GM21723 (cell line): ENCODE measurements around the gene DTYMK.

Experiments
- ATAC-seq: cut with Tn5 transposase; IDR thresholded peaks from one replicate; pipeline ENCODE4 v1.9.1; 2021; ENCODE audit warnings: mild to moderate bottlenecking, moderate library complexity; ENCODE audit not compliant: unreplicated experiment

Gene DTYMK

DNA sequence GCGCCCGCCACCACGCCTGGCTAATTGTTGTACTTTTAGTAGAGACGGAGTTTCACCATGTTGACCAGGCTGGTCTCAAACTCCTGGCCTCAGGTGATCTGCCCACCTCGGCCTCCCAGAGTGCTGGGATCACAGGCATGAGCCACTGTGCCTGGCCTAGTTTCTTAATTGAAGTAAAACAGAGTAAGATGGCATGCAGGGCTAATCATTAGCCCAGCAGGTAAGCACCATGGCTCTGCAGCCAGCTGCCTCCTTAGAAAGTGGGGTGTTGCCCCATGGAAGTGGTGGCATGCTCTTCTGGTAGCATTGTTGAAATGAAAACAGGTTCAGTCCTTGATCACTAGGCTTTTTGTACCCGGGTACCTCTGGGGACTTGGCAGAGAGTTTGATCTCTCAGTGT lies 36.7 kb downstream of the DTYMK start:
- no peak for ATAC-seq

DNA sequence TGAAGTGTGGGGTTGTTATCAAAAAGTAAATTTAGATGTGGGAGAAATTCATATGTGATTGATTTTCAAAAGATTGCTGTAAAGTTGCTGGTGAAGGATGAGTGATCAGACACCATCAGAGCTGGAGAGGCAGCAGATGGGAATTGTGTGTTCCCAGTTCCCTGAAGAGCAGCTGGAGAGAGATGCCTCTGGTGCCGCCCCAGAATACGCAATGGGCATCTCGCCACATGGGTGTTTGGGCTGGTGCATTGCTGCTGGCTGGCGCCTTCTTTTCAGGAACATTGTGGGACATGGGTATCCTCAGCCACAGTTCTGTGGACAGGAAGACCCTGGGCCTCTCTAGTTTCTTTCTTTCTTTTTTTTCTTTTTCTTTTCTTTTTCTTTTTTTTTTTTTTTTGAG lies 37.2 kb downstream of the DTYMK start:
- no peak for ATAC-seq

DNA sequence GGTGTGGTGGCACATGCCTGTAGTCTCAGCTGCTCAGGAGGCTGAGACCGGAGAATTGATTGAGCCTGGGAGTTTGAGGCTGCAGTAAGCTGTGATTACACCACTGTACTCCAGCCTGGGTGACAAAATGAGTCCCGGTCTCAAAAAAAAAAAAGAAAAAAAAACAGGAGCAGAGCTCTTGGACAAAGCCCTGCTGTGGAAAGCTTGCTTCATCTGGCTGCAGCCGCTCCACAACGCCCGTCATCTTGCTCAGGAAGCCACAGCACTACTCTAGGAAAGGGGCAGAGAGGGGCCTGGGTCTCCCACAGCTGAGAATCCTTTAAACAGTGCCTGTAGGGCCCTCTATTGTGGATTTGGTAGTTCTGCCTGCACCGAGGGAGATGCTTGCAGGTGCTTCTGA lies 38.2 kb downstream of the DTYMK start:
- ATAC-seq: no peak

DNA sequence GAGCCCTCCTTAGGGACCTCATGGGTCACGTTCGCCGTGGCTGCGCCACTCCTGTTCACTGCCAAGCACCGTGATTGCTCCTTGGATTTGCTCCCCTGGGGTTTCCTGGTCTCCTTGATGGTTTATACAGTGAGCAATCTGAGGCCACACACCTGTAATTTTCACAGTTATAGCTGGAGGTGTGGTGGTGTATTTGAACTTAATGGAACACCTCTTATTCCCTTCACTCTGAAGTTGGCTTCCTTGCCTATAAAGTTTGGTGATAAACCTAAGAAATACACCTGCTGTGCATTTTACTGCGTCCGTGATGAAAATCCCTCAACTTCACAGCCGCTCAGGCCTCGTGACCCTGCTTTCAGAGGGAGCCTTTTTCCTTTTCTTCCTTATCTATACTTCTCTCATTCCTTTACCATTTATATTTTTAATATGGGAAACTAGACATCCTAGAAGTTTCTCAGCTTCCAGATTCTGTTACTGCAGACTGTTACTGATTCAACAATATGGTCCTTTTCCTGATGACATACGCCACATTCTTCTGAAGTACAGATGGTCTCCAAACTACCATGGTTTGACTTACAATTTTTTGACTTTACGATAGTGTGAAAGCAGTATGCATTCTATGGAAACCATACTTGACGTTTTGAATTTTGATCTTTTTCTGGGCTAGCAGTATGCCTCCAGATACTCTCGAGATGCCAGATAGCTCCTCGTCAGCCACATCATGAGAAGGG lies 40.5 kb downstream of the DTYMK start:
- ATAC-seq: no peak

DNA sequence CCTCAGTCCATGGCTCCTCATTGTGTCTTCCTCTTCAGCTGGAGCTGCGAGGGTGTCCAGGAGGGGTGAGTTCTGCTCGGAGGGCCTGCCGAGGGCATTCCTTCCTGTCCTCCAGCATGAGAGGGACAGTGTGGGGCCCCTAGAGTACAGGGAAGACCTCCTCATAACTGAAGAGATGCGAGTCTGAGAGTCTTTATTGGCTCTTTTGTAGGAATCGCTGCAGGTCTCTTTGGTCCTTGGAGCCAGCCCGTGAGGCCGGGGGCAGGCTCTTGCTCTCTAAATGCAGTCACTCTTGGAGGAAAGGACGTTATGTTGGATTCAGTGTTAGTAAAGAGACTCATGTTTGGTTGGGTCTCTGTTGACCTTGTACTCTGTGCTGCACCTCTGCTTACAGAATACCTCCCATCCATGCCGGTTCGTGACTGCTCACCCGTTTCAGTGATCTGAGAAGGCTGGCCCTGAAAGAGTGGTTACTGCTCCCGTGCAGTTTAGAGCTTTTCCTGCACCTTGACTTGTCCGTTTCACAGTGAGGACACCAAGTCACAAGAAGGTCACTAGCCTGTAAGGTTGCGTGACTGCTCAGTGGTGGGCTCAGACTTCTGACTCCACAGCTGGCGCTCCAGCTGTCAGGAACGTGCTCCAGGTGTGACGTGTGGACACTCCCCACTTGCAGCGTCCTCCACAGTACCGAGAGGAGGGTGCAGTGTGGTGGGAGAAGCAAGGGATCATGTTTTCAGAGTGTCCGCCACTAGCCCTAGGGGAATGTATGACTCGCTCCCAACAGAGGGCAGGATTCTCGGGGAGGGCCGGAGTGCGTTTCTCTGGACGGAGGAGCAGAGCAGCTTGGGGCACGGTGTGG lies 41.3 kb downstream of the DTYMK start:
- no peak for ATAC-seq

DNA sequence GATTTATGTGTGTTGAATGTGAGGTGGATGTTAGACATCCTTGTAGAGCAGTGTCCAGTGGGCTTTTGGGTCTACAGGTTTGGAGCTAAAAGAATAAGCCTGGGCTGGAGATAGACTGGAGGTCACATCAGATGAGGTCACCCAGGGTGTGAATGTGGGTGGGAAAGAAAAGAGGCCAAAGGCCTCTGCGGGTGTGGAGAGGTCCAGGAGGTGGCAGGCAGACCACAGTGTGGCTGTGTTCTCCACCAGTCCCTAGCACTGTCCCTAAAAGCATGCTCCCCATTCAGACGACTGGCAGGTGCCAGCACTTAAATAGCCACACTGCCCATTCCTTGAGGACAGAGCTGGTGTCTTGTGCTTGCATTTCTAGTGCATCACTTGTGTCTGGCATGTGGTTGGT lies 45.0 kb downstream of the DTYMK start:
- no peak for ATAC-seq

DNA sequence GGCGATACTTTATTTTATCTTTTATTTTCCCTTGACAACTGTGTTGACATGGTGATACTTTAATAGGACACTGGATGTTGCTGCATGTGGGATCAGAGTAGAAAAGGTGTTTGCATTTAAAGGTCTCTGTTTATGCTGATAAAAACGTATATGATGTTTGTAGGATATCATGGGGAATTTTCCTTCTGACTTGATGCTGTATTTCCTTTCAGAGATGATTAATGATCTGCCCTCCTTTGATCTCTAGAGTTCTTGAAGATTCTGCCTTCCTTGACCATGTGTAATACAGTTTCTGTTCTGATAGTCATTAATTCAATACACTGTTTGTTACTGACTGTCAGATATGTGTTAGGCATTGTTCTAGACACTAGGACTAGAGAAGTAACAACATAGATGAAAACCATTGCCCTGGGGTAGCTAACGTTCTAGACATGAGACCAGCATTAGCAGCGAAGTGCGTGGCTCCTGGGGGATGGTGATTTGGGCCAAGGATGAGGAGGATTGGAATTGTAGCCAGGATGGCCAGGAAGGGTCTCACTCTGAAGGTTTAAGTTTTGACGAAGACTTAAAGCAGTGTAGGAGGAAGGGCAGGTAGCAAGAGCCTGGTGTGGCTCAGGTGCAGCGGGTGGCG lies 46.3 kb downstream of the DTYMK start:
- no peak for ATAC-seq

DNA sequence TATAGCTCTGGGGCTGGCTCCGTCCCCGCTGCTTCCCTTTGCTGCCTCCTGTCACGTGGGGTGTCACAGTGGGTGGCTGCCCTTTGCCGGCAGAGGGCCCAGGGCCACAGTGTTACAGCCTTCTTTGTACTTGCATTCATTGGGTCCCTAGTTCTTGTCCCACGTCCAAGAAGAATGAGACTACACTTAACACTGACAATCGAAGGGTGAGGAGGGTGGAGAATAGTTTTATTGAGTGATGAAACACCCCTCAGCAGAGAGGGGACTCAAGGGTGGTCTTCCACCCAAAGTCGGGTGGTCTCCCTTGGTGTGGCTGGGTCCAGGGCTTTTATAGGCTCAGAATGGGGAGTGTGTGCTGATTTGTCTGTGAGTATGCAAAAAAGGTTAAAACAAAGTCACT lies 47.2 kb downstream of the DTYMK start:
- no peak for ATAC-seq

DNA sequence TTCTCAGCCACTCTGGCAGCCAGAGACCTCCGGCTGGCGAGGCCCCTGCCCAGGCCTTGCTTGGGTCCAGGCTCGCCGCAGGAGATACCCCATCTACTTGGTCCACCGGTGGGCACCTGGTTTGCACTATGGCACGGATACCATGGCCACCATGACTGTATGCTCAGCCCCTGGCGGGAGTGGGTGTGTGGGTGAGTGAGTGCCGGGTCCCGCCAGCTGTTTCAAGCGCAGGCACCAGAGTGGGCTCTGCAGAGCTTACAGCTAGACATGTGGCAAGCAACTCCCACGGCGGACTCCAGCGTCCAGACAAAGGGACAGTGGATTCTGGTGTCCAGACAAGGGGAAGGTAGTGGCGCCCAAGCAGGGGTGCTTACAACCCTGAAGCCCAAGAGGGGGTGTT lies 47.7 kb downstream of the DTYMK start:
- no peak for ATAC-seq

DNA sequence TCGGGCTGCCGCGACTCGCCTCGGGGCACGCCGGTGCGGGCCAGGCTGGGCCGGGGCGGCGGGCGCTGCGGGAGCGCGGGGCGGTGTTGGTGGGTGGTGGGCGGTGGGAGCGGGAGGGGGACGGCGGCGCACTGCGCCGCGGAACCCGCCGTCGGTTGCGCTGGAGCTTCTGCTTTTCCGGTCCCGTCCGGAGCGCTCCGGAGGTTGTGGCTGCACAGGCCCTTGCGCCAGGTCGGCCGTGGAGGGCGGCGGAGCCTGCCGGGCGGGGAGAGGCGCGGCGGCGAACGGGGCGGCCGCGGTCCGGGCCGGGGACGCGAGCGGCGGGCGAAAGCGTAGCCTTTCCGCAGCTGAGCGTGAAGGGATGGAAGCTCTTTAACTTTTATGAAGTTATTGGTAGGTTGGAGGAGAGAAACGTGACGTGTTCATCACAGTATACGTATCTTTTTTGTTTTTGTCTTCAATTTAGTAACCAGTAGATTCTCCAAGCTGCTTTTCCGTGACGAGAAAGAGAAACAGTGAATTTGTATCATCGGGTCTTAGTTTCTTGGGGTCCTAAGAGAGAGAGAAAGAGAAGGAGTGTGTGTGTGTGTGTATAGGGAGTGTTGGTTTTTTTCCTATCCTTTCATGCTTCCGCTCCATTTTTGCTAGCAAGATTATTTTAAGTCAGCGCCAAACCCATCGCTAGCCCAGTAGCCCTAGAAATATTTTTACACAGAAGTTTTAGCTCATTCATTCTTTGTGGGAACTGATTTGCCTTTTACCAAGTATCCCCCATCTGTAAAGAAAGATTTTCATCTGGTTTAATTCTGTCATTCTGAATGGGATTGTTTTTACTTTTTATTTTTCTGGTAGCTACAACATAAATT lies 48.6 kb downstream of the DTYMK start:
- peak; percentile 22 for ATAC-seq

DNA sequence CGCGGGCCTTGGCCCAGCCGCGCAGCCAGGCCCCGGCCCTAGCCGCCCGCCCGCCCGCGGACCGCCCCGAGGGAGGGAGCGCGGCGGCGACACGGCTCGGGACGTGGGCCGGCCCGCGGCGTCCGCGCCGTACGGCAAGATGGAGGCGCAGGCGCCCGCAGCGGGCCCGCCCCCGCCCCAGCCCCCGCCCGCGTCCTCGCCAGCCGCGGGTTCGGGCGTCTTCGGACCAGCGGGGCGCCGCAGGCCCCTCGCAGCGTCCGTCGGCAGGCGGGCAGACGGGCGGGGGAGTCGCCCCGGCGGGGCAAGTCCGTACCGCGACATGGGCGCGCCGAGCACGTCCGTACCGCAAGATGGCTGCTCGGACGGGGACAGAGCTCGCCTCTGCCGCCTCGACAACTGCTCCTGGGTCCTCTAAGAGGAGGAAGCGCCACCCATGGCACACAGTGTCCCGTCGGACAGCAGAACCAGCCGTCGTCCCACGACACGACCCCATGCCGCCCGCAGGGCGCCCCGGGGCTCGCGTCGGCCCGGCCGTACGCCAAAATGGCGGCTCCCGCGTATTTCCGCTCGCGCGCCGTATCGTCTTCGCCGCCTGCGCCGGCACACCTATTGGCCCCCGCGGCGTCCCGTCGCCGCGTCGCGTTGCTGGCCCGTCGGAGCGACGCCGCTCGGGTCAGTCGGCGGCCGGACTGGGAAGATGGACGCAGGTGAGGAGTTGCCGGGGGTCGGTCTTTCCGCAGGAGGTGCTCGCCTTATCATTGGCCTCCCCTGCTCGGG lies 49.4 kb downstream of the DTYMK start, which contains the start of the genes ATG4B and THAP4:
TSS of gene ATG4B (plus strand) at position 676 of the 777 bp plus-strand sequence. CDS start at position 698, 22 bp downstream.
TSS of gene THAP4 (minus strand) at position 141 of the 777 bp plus-strand sequence. CDS start 141 bp downstream, outside the sequence.
- peak; percentile 62 for ATAC-seq

DNA sequence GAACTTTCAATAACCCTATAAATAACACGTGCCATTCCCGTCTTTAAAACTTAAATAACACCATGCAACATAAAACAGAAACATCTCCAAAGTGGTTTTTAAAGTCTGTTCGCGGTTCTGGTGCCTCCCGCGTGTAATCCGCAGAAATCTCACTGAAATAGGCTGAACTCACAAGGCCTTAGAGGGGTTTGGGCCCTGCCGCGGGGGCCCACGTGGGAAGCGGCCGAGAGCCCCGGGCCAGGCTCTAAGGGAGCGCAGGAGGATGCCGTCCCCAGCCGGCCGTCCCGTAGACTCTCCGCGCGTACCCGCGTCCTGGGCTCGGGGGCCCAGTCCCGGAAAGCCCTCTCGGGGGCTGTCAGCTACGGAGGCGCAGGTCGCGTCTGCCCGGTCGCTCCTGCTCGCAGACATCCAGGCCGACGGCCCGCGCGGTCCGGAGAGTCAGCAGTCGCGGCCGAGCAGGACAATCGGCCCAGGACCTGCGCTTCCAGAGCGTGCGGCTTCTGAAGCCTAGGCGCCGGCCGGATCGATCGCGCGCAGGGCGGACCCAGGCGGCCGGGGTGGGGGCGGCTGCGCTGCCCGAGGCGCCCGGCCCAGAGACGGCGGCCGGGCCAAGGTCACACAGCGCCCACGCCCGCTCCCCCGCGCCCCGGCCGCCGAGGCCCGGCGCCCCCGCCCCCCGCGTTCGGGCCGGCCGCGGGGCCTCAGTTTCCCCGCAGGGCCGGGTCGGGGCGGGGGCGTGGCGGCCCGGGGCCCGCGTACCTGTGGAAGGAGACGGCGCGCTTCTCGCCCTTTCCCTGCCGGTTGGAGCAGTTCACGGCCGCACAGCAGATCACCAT lies 50.2 kb downstream of the DTYMK start:
- ATAC-seq: peak; percentile 41

DNA sequence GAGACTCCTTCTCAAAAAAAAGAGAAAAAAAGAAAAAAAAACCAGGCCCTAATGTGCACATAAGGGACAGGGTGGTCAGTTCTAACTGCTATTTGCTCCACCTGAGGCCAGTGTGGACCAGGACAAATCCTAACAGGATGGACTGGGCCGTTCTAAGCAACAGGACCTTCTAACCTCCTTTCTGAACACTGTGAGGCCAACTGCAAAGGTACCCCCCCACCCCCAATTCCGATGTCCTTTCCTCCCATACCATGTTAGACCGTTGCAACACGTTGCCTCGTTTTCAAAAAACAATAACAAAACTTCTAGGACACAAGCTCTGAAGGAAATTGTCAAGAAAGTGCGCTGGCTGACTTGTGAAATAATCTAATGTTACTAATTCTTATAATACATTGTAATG lies 50.9 kb downstream of the DTYMK start:
- no peak for ATAC-seq

DNA sequence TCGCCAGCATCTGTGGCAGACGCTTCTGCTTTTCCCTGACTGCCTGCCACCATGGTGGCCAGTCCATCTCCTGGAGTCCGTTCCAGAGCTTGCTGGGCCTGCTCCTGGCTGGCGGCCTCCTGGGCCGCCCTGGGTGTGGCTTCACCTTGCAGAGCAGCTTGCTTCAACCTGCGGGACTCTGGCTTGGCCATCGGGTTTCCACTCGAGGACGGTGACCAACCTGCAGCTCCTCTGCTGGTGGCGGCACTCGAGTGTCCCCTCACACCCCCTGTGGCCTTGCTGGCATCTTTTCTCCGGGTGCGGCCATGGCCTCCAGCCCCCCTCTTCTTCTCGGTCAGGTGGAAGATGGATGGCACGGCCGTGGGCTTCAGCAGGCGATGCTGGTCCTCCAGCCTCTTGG lies 53.1 kb downstream of the DTYMK start:
- ATAC-seq: no peak

DNA sequence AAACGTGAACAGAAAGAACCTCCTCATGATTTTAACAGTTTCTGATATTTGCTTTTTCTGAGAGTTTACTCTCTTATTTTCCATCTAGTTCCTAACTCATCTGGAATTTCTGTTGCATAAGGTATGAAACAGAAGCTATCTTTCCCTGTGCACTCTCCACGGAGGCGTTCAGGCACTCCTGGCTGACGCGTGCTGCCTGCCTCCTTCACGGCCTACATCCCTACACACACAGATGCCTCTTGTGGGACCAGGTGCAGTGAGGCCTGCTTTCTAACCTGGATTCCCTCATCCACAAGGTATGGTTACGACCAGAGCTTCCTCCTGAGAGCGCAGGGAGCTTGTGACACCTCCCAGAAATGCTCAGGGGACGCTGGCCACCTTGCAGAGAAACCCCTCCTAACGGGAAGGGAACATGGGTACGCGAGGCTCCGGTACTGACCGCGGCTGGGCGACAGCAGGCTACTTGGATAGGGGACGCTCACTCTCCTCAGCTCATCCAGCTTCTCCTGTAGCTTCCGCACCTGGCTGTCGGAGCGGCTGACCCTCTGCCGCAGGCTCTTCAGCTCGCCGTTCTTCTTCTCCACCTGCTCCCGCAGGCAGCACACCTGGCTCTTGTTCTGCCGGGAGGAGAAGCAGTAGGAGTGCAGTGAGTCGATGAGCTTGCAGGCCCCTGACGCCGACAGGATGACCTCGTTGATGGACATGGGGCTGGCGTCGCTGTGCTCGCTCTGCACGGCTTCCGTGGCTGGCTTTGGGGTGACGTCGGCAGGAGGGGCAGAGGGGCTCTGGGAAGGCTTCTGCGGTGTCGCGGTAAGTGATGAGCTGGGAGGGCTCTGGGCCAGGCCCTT lies 53.9 kb downstream of the DTYMK start:
- ATAC-seq: no peak

DNA sequence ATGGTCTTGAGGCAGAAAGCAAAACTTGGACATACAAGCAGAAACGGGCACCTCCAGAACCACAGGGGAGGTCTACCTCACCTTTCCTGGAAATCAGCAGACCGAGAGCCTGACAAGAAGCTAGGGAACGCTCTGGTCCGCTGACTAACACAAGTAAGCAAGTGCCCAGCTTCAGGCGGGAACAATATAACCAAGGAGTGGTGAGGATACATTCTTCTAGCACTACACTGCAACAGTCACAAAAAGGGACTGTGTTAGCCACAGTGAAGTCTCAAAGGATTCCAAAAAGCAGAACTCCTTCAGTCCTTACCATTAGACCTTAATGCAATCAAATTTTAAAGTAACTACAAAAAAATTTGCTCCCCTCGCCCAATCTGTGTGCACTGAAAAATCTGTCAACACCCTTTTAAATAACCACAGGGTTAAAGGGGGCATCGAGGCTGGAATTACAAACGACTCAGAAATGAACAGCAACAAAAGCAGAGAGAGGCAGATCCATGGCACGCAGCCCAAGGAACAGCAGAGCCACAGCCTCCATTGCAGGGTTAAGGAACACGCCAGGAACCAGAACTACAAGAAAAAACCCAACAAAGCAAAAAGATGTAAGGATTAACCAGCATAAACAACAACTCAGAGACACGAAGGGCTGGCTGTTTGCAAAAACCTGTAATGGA lies 56.7 kb downstream of the DTYMK start:
- no peak for ATAC-seq

DNA sequence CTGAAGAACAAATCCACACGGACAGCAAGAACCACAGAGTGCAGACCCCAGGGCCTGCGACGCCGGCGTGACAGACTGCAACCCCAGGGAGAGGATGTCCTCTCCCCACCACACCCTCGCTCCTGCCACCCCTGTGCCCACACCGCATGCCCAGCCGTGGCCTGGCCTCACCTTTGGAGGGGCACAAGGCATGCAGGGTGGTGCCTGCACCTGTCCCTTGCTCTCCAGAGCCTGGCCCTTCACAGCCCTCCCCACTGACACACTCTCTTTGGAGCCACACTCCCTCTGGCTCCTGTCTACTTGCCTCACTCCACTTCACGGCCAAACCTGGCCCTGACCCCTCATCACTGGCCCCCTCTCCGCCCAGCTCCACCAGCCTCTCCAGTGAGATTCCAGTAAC lies 58.9 kb downstream of the DTYMK start:
- ATAC-seq: no peak
